Glutamatergic neuron (in vitro differentiated cells): Measurements from ENCODE around the gene MANEA. TPM values are rescaled to one million over a fixed set of nuclear protein-coding genes. Genes with fewer than 3 reads are reported as not detected.
A peak's percentile ranks its signal among the peaks of the same experiment; 100 is the strongest.

Source experiments
- DNase-seq: peaks from one replicate; pipeline ENCODE4 v3.0.0; 2022
- H3K27ac Mint-ChIP-seq: one replicate; pipeline ENCODE4 v1.8.0; 2020; ENCODE audit warnings: mild to moderate bottlenecking, mixed read lengths, inconsistent platforms; ENCODE audit not compliant: unreplicated experiment
- H3K27me3 Mint-ChIP-seq: one replicate; pipeline ENCODE4 v1.8.0; 2020; ENCODE audit warnings: mild to moderate bottlenecking, moderate library complexity, mixed read lengths, inconsistent platforms; ENCODE audit not compliant: unreplicated experiment
- H3K36me3 Mint-ChIP-seq: one replicate; pipeline ENCODE4 v1.8.0; 2020; ENCODE audit warnings: mild to moderate bottlenecking, mixed read lengths, inconsistent platforms; ENCODE audit not compliant: unreplicated experiment
- H3K4me1 Mint-ChIP-seq: one replicate; pipeline ENCODE4 v1.8.0; 2020; ENCODE audit warnings: mild to moderate bottlenecking, low read depth, mixed read lengths, inconsistent platforms; ENCODE audit not compliant: unreplicated experiment
- H3K4me3 Mint-ChIP-seq: one replicate; pipeline ENCODE4 v1.8.0; 2020; ENCODE audit warnings: mild to moderate bottlenecking, mixed read lengths, inconsistent platforms; ENCODE audit not compliant: unreplicated experiment
- H3K9me3 Mint-ChIP-seq: one replicate; pipeline ENCODE4 v1.8.0; 2020; ENCODE audit warnings: mild to moderate bottlenecking, moderate library complexity, mixed read lengths, inconsistent platforms; ENCODE audit not compliant: unreplicated experiment
- CTCF ChIP-seq: fragments of 200-600 bp; sonication (generic); IDR thresholded peaks from one replicate; pipeline ENCODE4 v1.5.0; 2021; ENCODE audit not compliant: partially characterized antibody, unreplicated experiment
- total RNA-seq: library from RNA; stranded (reverse); fragmentation: NEBNext Ultra II Directional; extraction: Animal tissue kit (Norgen Biotek cat#: 25700); gene quantifications from one replicate; pipeline ENCODE4 v1.2.1, GENCODE V29; 2021; ENCODE audit not compliant: unreplicated experiment

Gene MANEA
- total RNA-seq, 1 donor from 2014 or later, result 11.7 TPM

- no peak overlapping the region for H3K27ac Mint-ChIP-seq
- H3K27me3 Mint-ChIP-seq, result no peaks in the 10 kb centered on the region
- H3K36me3 Mint-ChIP-seq, result no peaks in the 10 kb centered on the region
Measured at GRCh38 chr6:95572098-95572497, 5.2 kb upstream of the MANEA start.

GRCh38 chr6:95574811-95575210 is 2.5 kb upstream of the MANEA start:
- peaks cover 14% of the 10 kb centered on the region for H3K4me1 Mint-ChIP-seq

More at GRCh38 chr6:95572098-95572497, 5.2 kb upstream of the MANEA start:
- no peak for TF ChIP-seq CTCF
- H3K4me3 Mint-ChIP-seq, result no peak overlapping the region
- DNase-seq, result no peak
- H3K9me3 Mint-ChIP-seq, result no peaks in the 10 kb centered on the region
- peaks cover 14% of the 10 kb centered on the region for H3K4me1 Mint-ChIP-seq

GRCh38 chr6:95576218-95576997 is 927 bp upstream of the MANEA start:
- no peaks in the 10 kb centered on the region for H3K27me3 Mint-ChIP-seq
- H3K4me3 Mint-ChIP-seq, result peak overlapping the region; percentile 93
- H3K36me3 Mint-ChIP-seq, result no peaks in the 10 kb centered on the region
- peak overlapping the region; percentile 86 for H3K27ac Mint-ChIP-seq
- peaks cover 9% of the 10 kb centered on the region for H3K4me1 Mint-ChIP-seq
- DNase-seq, result no peak
- H3K9me3 Mint-ChIP-seq, result no peaks in the 10 kb centered on the region
- no peak for TF ChIP-seq CTCF

More at GRCh38 chr6:95574811-95575210, 2.5 kb upstream of the MANEA start:
- no peak for TF ChIP-seq CTCF
- peak overlapping the region; percentile 74 for H3K27ac Mint-ChIP-seq
- no peaks in the 10 kb centered on the region for H3K9me3 Mint-ChIP-seq
- H3K4me3 Mint-ChIP-seq, result peak overlapping the region; percentile 93
- DNase-seq, result no peak
- H3K27me3 Mint-ChIP-seq, result no peaks in the 10 kb centered on the region
- H3K36me3 Mint-ChIP-seq, result no peaks in the 10 kb centered on the region

- H3K36me3 Mint-ChIP-seq, result no peaks in the 10 kb centered on the region
- H3K27ac Mint-ChIP-seq, result peak overlapping the region; percentile 86
- peaks cover 9% of the 10 kb centered on the region for H3K4me1 Mint-ChIP-seq
- DNase-seq, result no peak
- TF ChIP-seq CTCF, result no peak
- no peaks in the 10 kb centered on the region for H3K9me3 Mint-ChIP-seq
- H3K4me3 Mint-ChIP-seq, result peak overlapping the region; percentile 93
- H3K27me3 Mint-ChIP-seq, result no peaks in the 10 kb centered on the region
Measured at GRCh38 chr6:95576998-95577303, 384 bp upstream of the MANEA start.

GRCh38 chr6:95578106-95578410 is 723 bp downstream of the MANEA start:
- H3K27ac Mint-ChIP-seq, result peak overlapping the region; percentile 98
- H3K9me3 Mint-ChIP-seq, result no peaks in the 10 kb centered on the region
- H3K27me3 Mint-ChIP-seq, result no peaks in the 10 kb centered on the region
- no peak for DNase-seq
- peak overlapping the region; percentile 93 for H3K4me3 Mint-ChIP-seq
- peaks cover 9% of the 10 kb centered on the region for H3K4me1 Mint-ChIP-seq
- TF ChIP-seq CTCF, result no peak
- H3K36me3 Mint-ChIP-seq, result no peaks in the 10 kb centered on the region
